Activated CD4-positive, alpha-beta T cell treated with anti-CD3 and anti-CD28 coated beads for 36 hours (primary cell): ENCODE data around the gene SAMSN1. TPM values are rescaled to one million over a fixed set of nuclear protein-coding genes. Genes with fewer than 3 reads are reported as not detected.

ENCODE experiments used
- total RNA-seq, 2 experiments: library from RNA; stranded (reverse); gene quantifications; one replicate each; pipeline ENCODE4 v1.2.3, GENCODE V29; 2021

Gene SAMSN1
- total RNA-seq, 2 experiments from 2014 or later = 39.8 to 43.5 TPM

Other genes starting within 250 kb of the SAMSN1 start
- 10 to 100 TPM; 29.5 to 50.2 TPM for gene HSPA13, start 163.2 kb downstream of the SAMSN1 start, total RNA-seq